Measurements from ENCODE around the gene SYT5.
A peak's percentile ranks its signal among the peaks of the same experiment; 100 is the strongest.
"Not testable (repeated sequence)": the region's sequence is repeated elsewhere in the genome, so short reads cannot be mapped to it uniquely, and the experiment has no call there.

SYT5 gene

DNA sequence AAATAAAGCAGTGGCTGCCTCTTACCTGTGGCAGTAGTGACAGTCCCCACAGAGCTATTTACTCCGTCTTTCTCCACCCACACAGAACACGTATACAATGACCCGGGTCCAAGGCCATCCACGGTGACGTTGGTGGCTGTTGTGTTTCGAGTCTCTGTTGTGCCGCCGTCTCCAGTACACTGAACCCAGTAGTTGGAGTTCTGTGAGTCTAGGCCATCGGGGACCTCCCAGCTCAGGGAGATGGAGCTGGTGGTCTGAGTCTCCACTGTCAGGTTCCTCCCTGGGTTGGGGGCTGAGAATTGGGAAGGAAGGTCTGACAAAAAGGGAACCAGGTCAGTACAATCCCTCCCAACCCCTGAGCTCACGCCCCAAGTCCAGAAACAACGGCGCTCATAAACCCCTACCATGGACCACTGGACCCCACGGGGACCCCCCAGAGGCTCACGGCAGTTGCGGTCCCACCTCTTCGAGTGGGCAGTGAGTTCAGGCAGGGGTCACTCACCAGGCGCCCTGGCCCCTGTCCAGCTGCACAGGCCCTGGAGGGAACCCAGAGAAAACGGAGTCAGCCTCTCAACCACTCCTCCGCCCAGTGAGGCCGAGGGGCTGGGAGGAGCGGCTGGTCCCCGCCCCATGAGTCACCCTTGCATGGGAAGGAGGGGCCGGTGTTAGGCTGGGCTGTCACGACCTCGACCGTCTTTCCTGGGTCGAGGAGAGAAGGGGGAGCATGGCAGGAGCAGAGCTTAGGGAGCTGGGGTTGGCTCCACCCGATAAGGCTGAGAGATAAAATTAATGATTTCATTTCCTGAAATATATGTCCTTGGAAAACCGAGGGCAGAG lies 26.8 kb upstream of the SYT5 start:
- DNase-seq: peak; percentile 75

DNA sequence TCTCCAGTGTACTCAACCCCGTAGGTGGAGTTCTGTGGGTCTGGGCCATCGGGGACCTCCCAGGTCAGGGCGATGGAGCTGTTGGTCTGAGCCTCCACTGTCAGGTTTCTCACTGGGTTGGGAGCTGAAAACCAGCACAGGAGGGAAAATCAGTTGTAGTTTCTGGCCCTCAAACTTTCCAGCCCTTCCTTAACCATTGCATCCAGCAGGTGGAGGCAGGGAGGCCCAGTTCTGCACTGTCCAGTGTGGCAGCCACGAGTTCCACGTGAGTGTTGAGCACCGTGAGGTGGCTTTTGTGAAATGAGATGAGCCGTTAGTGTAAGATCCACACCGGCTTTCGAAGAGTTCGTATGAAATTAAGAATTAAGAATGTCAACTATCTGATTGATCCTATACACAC lies 22.1 kb upstream of the SYT5 start:
- DNase-seq: not testable (repeated sequence)

DNA sequence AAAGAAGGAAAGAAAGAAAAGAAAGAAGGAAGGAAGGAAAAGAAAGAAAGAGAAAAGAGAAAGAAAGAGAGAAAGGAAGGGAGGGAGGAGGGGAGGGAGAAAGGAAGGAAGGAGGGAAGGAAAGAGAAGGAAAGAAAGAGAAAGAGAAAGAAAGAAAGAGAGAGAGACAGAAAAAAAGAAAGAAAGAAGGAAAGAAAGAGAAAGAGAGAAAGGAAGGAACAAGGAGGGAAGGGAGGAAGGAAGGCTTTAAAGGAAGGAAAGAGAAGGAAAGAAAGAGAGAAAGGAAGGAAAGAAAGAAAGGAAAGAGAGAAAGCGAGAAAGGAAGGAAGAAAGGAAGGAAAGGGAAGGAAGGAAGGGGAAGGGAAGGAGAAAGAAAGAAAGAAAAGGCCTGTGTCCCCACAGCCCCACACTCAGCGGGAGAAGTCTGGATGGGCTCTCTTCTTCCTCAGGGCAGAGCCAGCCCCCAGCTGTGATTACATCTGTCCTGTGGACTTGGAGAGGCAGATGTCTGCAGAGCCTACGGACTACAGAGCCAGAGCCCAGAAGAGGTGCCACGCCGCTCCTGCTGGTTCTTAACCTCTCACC lies 19.6 kb upstream of the SYT5 start:
- DNase-seq: no peak

DNA sequence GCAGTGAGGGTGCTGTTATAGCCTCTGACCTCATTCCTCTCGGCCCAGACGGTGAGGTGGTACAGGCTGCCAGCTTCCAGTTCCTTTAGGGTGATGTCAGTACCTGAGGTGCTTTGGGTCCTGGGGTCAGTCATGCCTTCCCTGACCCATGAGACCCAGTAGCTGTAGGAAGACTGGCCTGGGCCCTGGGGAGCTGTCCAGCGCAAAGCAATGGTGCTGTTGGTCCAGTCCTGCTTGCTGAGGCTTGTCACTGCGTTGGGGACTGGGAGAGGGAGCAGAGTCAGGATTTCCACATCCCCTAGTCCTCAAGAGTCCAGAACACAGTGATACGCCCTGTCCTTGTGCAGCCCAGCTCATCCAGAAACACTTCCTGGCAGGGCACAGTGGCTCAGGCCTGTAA lies 18.6 kb upstream of the SYT5 start:
- no peak for DNase-seq

DNA sequence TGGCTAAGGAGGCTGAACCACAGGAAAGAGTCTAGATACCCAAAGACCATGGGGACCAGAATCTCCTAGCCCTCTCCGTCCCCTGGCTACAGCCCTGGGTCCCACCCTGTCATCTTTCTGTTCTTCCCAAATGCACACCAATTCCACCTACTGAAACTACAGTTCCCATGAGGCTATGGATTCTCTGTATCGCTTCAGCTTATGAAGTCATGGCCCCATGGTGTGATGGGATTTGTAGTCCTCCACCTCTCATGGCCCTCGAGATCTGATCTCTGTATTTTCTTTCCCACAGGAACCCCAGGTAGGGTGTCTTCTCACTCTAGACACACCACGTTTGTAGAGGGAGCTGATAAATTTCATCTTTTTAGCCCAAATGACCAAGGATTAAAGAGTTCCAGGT lies 17.4 kb upstream of the SYT5 start:
- no peak for DNase-seq

DNA sequence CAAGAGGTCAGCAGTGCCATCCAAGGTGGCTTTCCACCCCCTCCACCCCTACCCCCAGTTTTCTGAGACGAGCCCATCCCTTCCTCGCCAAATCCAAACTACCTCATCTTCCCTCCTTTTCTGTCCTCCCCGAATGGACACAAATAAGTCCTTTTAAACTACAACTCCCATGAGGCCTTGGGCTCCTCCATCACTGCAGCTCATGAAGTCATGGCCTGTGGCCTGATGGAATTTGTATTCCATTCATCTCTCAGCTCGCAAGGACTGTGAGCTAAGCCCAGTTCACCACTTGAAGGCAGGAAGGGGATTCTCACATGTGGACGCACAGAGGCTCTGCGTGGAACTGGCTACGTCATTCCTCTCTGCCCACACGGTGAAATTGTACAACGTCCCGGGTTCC lies 16.7 kb upstream of the SYT5 start:
- DNase-seq: no peak

DNA sequence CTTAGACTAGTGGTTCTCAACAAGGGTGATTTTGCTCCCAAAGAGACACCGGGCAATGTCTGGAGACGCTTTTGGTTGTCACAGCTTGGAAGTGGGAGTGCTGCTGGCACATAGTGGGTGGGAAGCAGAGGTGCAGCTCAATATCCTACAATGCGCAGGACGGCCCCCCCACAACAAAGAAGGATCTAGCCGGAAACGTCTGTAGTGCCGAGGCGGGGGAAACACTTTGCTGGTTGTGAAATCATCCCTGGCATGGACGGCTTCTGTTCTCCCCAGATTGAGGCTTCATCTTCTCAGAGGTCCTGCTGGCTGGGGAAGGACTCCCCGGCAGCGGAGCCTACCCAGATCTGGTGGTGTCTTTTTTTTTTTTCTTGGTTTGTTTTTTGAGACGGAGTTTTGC lies 13.4 kb upstream of the SYT5 start:
- DNase-seq: no peak

DNA sequence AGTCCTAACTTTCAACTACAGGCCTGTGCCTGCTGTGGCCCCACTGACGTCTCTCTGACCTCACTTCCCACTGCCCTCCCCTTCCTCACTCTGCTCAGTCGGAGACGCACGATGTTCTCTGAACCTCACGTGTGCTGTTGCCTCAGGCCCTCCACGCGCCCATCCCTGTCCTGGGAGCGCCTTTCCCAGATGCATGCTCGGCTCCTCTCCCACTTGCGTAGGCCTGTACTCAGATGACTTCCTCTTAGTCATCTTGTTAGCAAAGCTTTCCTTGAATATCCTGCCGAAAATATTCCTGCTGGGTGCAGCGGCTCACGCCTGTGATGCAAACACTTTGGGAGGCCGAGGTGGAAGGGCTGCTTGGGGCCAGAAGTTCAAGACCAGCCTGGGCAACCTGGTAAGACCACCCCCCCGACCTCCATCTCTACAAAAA lies 9.3 kb upstream of the SYT5 start:
- DNase-seq: no peak

DNA sequence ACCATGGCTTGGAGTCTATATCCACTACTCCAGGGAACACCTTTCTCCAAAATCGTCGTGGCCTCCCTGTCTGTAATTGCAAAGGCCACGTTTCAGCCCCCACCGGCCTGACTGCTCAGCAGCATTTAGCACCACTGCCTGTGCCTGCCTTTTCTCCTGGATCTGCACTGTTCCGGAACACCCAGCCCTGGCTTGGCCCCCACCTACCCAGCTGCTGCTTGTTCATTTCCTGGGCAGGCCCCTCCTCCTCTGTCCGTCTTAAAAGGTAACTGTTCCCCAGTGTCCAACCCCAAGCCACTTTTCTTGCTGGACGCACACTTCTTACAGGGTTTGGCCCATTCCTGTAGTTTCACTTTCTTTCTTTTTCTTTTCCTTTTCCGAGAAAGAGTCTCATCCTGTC lies 8.5 kb upstream of the SYT5 start:
- no peak for DNase-seq

DNA sequence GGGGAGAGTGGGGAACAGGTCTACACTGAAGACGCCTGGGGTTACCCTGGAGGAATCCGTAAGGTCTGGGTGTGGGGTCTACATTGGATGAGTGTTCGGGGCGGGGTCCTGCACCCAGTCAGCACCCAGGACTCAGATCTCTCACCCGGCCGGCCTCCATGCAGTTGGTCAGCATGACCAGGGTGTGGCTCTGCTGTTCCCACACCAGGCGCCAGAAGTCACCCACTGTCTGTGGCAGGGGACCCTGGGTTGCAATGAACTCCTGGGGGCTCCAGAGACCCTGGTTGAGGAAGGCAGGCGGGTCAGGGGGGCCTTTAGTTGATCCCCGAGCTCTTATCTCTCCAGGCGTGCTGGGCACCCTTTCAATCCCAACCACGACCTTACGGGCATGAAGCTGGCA lies 6.0 kb upstream of the SYT5 start:
- no peak for DNase-seq

DNA sequence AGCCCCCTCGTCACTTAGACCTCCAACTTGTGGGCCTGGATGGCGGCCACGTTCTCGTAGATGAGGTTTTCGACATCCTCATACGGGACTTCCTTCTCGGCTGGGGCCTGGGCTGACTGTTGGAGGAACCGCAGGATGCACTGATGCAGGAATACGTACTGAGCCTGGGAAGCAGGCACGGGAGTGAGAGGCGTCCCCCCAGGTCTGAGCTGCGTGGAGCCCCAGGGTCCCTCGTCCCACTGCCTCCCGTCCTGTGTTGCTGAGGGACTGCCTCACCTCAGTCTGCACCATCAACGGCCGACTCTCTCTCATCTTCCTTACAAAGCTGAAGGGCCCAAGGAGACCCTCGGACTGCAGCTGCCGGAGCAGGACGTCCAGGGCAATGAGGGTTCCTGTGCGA lies 1.7 kb upstream of the SYT5 start:
- DNase-seq: no peak

DNA sequence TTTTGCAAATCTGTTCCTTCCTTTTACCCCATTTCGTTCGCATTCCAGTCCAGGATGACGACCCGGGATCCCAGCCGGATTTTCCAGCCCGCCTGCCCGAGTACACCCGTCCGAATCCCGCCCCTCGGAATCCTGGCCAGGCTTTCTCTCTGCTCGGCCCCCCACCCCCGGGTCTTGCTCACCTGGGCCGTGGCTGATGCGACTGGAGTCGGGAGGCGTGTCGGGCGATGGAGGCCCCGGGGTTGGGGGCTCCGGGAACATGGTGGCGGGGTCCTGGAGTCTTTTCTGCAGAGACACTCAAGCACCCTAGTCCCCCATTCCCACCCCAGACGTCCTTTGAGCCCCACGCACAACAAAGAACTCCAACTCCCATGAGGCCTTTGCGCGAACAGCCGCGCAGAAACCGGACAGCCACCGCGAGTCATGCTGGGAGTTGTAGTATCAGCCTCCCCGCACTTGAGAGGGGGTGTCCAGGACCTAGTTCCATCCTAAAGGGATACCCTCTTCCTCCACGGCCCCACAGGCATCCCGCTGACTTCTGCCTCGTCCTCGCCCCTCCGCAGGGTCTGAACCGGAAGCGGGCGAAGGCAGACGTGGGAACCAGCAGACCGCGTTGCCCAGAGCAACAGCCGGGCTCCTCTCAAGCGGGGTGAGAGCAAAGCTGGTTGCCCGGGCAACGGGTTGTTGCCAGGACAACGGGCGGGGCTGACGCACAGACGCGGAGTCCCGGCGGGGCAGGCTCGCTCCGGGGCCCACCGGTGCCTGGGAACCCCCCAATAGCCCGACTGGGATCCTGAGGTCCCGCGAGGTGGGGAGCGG lies 1.1 kb downstream of the SYT5 start:
- DNase-seq: peak; percentile 29

DNA sequence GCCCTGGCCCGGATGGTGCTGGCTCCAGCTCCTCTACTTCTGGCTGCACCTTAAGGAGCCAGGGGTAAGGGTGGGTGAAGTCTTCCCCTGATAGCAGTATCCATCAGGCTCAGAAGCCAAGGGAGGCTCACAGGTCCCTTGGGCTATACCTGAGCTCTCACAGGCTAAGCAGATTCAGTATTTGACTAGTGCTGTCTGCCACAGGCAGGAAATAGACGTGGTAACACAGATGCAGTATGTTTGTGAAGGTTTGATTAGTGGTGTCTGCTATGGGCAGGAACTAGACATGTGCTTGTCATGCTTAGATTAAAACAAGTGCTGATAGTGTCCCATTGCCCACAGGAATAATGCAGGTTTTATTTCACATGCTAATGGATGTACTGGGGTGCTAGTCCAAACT lies 4.0 kb downstream of the SYT5 start:
- DNase-seq: no peak

DNA sequence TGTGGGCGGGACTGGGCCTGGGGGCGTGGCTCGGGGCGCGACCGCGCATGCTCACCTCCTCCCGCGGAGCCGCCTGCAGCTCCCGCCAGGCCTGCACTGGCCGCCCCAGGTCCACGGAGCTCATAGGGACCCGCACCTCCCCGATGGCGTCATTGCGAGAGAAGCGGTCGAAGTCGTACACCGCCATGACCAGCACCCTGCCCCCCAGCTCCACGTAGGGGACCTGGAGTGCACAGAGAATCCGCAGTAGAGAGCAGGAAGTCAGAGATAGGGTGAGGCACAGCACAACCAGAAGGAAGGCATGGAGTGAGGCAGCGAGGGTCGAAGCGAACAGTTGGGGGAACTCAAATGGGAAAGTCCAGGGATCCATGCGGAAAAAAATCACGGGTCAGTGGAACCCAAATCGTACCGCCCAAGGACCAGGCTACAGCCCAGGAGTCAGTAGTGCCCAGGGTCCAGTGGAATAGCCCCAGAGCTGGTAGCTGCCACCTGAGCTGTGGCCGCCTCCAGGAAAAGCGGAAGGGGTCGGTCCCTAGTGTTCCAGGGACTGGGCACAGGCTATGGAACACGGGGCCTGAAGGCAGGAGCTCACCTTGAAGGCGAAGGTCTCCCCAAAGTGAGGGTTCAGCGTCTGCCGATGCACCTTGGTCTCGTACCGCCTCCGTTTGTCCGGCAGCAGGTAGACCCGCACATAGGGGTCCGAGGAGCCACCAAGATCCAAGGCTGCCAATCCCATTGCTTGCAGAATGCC lies 4.8 kb downstream of the SYT5 start:
- DNase-seq: no peak

DNA sequence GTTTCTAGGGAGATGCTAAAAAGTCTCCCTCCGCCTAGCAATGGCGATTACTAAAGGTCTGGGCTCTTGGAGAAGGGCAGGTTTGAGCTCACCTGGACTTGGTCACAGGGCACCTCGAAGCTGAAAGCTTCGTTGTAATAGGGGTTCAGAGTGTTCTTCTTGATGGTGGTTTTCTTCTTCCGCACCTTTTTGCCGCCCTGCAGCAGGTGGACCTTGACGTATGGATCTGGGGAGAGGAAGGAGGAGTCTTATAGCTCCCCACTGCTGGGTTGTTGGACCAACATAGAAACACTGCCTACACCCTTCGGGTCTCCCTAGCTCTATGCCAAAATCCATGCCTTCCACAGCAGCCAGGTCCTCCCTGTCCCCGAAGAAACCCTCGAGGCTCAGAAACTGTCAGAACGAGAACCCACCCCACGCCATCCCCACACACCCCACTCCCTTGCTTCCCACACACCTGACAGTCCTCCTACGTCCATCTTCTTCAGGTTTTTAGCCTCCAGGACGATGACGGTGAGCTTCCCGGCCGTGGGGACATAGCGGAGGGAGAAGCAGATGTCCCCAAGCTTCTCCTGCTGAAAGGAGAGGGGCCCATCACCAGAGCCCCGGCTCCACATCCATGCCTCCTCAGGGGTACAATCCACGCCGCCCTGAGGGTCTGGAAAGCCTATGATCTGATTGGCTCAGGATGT lies 5.5 kb downstream of the SYT5 start:
- no peak for DNase-seq

DNA sequence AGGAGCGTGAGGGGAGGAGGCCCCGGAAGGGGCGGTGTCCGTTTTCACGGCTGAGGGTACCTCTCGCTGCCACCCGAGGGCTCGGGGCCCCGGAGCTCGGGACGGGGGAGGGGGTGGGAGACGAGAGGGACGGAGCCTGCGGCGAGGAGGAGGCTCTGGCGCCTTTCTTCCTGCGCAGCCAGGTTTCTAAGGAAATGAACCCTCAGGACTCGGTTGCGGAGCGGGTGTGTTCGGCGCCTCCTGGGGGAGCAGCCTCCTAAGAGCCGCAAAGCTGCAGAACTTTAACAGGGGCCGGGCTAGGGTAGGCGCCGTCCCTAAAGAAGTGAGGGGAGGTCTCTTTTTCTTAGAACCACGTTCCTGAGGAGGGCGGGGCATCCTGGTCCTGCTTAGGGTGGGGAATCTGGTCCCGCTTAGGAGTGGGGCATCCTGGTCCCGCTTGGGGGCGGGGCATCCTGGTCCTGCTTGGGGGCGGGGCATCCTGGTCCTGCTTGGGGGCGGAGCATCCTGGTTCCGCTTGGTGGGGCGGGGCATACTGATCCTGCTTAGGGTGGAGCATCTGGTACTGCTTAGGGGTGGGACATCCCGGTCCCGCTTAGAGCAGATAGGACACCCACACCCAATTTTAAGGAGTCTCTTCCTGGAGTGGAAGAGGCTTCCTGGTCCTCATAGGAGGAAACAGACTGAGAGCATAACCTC lies 6.2 kb downstream of the SYT5 start:
- DNase-seq: no peak

DNA sequence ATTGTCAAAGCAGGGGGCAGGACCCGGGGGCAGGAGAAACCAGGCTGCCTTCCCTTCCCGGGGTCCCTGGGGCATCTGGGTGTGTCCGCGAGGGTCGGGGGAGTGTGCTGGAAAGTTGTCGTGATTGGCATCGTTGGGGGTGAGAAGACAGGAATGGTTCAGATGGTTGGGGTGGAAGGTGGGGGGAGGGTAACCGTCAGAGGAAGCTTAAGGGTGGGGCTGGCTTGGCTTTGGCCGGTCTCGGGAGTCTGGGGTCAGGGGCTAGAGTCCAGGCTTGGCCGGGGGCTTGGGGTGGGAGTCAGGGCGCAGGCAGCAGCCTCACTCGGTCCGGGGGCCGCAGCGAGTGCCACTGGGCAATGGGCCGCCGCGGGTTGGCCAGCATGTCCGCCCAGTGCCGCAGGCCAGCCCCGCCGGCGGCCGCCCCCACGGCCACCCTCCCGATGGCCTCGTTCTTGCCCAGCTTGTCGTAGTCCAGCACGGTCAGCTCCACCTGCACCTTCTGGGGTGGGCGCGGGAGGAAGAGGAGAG lies 6.8 kb downstream of the SYT5 start:
- DNase-seq: no peak

DNA sequence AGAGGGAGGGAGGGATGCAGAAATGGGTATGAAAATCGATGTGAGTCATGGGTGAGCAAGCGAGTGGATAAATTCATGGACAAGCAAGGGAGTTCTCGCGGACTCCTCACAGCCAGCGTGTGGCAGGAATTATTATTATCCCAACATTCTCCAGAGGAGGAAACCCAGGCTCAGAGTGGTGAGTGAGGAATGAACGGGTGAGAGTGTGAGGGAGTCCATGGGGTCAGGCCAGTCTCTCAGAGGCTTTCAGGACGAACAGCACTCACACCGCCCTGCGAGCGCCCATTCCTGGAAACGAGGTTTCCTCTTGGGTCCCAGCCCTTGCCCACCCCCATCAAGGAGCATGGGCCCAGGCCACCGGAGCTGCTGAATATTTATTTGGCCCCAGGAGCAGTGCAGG lies 7.3 kb downstream of the SYT5 start:
- no peak for DNase-seq

DNA sequence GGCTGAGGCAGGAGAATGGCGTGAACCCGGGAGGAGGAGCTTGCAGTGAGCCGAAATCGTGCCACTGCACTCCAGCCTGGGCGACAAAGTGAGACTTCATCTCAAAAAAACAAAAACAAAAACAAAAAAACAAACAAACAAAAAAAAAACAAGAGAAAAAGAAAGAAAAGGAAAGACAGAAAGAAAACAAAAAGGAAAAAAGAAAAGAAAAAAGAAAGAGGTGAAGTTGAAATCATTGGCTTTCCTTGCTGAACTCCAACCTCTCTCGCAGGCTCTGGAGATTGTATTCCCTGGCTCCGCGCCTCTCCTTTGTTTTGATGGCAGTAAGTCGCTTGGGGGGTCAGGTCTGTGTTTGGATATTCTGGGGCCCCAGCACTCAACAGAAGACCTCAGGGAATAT lies 7.8 kb downstream of the SYT5 start:
- DNase-seq: not testable (repeated sequence)

DNA sequence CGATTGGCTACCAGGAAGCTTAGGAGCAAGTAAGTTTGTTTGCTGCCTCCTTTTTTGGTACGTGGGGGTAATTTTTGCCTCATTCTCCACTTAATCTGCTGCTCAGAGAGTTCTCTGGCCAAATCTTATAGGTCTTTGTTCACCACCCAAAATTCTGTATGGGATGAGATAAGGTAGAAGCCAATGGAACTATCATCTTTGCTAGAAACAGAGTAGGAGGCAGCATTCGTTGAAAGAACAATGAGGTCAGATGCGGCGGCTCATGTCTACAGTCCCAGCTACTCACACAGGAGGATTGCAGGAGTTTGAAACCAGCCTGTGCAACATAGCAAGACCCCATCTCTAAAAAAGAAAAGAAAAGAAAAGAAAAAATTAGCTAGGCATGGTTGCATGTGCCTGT lies 8.6 kb downstream of the SYT5 start:
- DNase-seq: no peak

DNA sequence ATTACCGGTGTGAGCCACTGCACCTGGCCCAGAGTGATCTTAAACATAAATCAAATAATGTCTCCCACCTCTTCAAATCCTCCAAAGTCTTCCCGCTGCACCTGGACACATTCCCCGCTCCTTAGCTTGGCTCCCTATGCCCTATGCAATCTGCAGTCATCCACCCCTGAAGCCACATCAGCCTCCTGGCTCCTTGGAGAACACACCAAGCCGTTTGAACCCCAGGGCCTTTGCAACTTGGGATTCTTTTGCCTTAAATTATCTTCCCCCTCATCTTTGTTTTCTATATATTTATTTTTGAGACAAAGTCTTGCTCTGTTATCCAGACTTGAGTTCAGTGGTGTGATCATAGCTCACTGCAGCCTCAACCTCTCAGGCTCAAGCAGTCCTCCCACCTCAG lies 11.0 kb downstream of the SYT5 start:
- DNase-seq: no peak

Data from amniotic stem cell (primary cell).